Measurements from ENCODE around the gene CCND2.

- TF ChIP-seq CTCF (IDR thresholded peaks at IDR 0.05) (no peak), POLR2A (IDR thresholded peaks at IDR 0.05) (no peak)
Observed at GRCh38 chr12:4283512-4284255, 10.1 kb downstream of the CCND2 start.
